Measurements from ENCODE around the gene EIF2B4. TPM values are rescaled to one million over a fixed set of nuclear protein-coding genes. Genes with fewer than 3 reads are reported as not detected.

EIF2B4 gene
- total and polyA plus RNA-seq, 9 of the 15 experiments (the other 6 are each of a cell fraction or from before 2014, with no cell fraction given) = 29.7 to 80.3 (median 58.9) TPM

GRCh38 chr2:27378096-27378808 lies 8.1 kb upstream of the EIF2B4 start (continued):
- TF ChIP-seq MLLT1 (IDR thresholded peaks at IDR 0.05) (no peak), CHD7 (IDR thresholded peaks at IDR 0.05; ENCODE audit: low read depth, low read length) (no peak)

Data from K562 (cell line).